ENCODE measurements around the gene ASIC4. TPM values are rescaled to one million over a fixed set of nuclear protein-coding genes. Genes with fewer than 3 reads are reported as not detected.

The ASIC4 gene
- total RNA-seq, 1 donor = not detected

- Histone ChIP-seq H3K27me3 (ENCODE audit: insufficient read depth, low read length) (peaks cover 49% of the 10 kb centered on the region), H3K4me3 (ENCODE audit: low read length) (no peak overlapping the region), H3K9me3 (ENCODE audit: low read depth, low read length) (no peaks in the 10 kb centered on the region), H3K4me1 (ENCODE audit: insufficient read depth, low read length) (no peaks in the 10 kb centered on the region)
Observed at GRCh38 chr2:219527076-219527394, 12.8 kb downstream of the ASIC4 start.

- H3K27me3 ChIP-seq (ENCODE audit: insufficient read depth, low read length) = peaks cover 48% of the 10 kb centered on the region
- no peaks in the 10 kb centered on the region for H3K4me1 ChIP-seq (ENCODE audit: insufficient read depth, low read length)
Observed at GRCh38 chr2:219527472-219527871, 13.2 kb downstream of the ASIC4 start.

GRCh38 chr2:219530048-219530963 is 16.0 kb downstream of the ASIC4 start:
- H3K4me1 ChIP-seq (ENCODE audit: insufficient read depth, low read length) = no peaks in the 10 kb centered on the region
- peaks cover 25% of the 10 kb centered on the region for H3K27me3 ChIP-seq (ENCODE audit: insufficient read depth, low read length)
- no peaks in the 10 kb centered on the region for H3K9me3 ChIP-seq (ENCODE audit: low read depth, low read length)
- H3K4me3 ChIP-seq (ENCODE audit: low read length) = no peak overlapping the region

More at GRCh38 chr2:219527472-219527871, 13.2 kb downstream of the ASIC4 start:
- H3K4me3 ChIP-seq (ENCODE audit: low read length) = no peak overlapping the region
- no peaks in the 10 kb centered on the region for H3K9me3 ChIP-seq (ENCODE audit: low read depth, low read length)

- Histone ChIP-seq H3K27me3 (ENCODE audit: insufficient read depth, low read length) (peaks cover 21% of the 10 kb centered on the region), H3K4me3 (ENCODE audit: low read length) (no peak overlapping the region), H3K9me3 (ENCODE audit: low read depth, low read length) (no peaks in the 10 kb centered on the region), H3K4me1 (ENCODE audit: insufficient read depth, low read length) (no peaks in the 10 kb centered on the region)
Observed at GRCh38 chr2:219531639-219532377, 17.5 kb downstream of the ASIC4 start.

GRCh38 chr2:219532378-219532649 is 18.0 kb downstream of the ASIC4 start:
- H3K4me1 ChIP-seq (ENCODE audit: insufficient read depth, low read length) = no peaks in the 10 kb centered on the region
- no peak overlapping the region for H3K4me3 ChIP-seq (ENCODE audit: low read length)
- H3K27me3 ChIP-seq (ENCODE audit: insufficient read depth, low read length) = peaks cover 21% of the 10 kb centered on the region
- no peaks in the 10 kb centered on the region for H3K9me3 ChIP-seq (ENCODE audit: low read depth, low read length)

- Histone ChIP-seq H3K9me3 (ENCODE audit: low read depth, low read length) (no peaks in the 10 kb centered on the region), H3K4me1 (ENCODE audit: insufficient read depth, low read length) (no peaks in the 10 kb centered on the region), H3K4me3 (ENCODE audit: low read length) (no peak overlapping the region), H3K27me3 (ENCODE audit: insufficient read depth, low read length) (peaks cover 14% of the 10 kb centered on the region)
Observed at GRCh38 chr2:219533930-219534661, 19.8 kb downstream of the ASIC4 start.

GRCh38 chr2:219536425-219536824 is 22.1 kb downstream of the ASIC4 start:
- H3K9me3 ChIP-seq (ENCODE audit: low read depth, low read length) = no peaks in the 10 kb centered on the region
- no peaks in the 10 kb centered on the region for H3K27me3 ChIP-seq (ENCODE audit: insufficient read depth, low read length)
- peaks cover 1% of the 10 kb centered on the region for H3K4me1 ChIP-seq (ENCODE audit: insufficient read depth, low read length)
- no peak overlapping the region for H3K4me3 ChIP-seq (ENCODE audit: low read length)

GRCh38 chr2:219536967-219537366 is 22.7 kb downstream of the ASIC4 start:
- H3K4me3 ChIP-seq (ENCODE audit: low read length) = no peak overlapping the region
- H3K27me3 ChIP-seq (ENCODE audit: insufficient read depth, low read length) = peaks cover 2% of the 10 kb centered on the region
- H3K4me1 ChIP-seq (ENCODE audit: insufficient read depth, low read length) = peaks cover 6% of the 10 kb centered on the region
- no peaks in the 10 kb centered on the region for H3K9me3 ChIP-seq (ENCODE audit: low read depth, low read length)

- H3K4me1 ChIP-seq (ENCODE audit: insufficient read depth, low read length) = peaks cover 16% of the 10 kb centered on the region
- H3K4me3 ChIP-seq (ENCODE audit: low read length) = no peak overlapping the region
- peaks cover 11% of the 10 kb centered on the region for H3K27me3 ChIP-seq (ENCODE audit: insufficient read depth, low read length)
- H3K9me3 ChIP-seq (ENCODE audit: low read depth, low read length) = no peaks in the 10 kb centered on the region
Observed at GRCh38 chr2:219537657-219538488, 23.6 kb downstream of the ASIC4 start.

- H3K4me3 ChIP-seq (ENCODE audit: low read length) = no peak overlapping the region
- H3K9me3 ChIP-seq (ENCODE audit: low read depth, low read length) = no peaks in the 10 kb centered on the region
- peaks cover 22% of the 10 kb centered on the region for H3K4me1 ChIP-seq (ENCODE audit: insufficient read depth, low read length)
- H3K27me3 ChIP-seq (ENCODE audit: insufficient read depth, low read length) = peaks cover 12% of the 10 kb centered on the region
Observed at GRCh38 chr2:219538504-219538951, 24.2 kb downstream of the ASIC4 start.

- no peaks in the 10 kb centered on the region for H3K9me3 ChIP-seq (ENCODE audit: low read depth, low read length)
- no peak overlapping the region for H3K4me3 ChIP-seq (ENCODE audit: low read length)
- H3K27me3 ChIP-seq (ENCODE audit: insufficient read depth, low read length) = peaks cover 13% of the 10 kb centered on the region
- H3K4me1 ChIP-seq (ENCODE audit: insufficient read depth, low read length) = peaks cover 28% of the 10 kb centered on the region
Observed at GRCh38 chr2:219538956-219539788, 24.9 kb downstream of the ASIC4 start.

- Histone ChIP-seq H3K4me1 (ENCODE audit: insufficient read depth, low read length) (peaks cover 32% of the 10 kb centered on the region), H3K27me3 (ENCODE audit: insufficient read depth, low read length) (peaks cover 21% of the 10 kb centered on the region)
Observed at GRCh38 chr2:219539926-219540678, 25.8 kb downstream of the ASIC4 start.

GRCh38 chr2:219540784-219541504 is 26.7 kb downstream of the ASIC4 start:
- Histone ChIP-seq H3K4me1 (ENCODE audit: insufficient read depth, low read length) (peaks cover 32% of the 10 kb centered on the region), H3K9me3 (ENCODE audit: low read depth, low read length) (no peaks in the 10 kb centered on the region), H3K4me3 (ENCODE audit: low read length) (no peak overlapping the region), H3K27me3 (ENCODE audit: insufficient read depth, low read length) (peaks cover 23% of the 10 kb centered on the region)

More at GRCh38 chr2:219539926-219540678, 25.8 kb downstream of the ASIC4 start:
- H3K4me3 ChIP-seq (ENCODE audit: low read length) = no peak overlapping the region
- no peaks in the 10 kb centered on the region for H3K9me3 ChIP-seq (ENCODE audit: low read depth, low read length)

All from mononuclear cell (primary cell).